HEK293T (cell line): ENCODE measurements around the gene MCL1.

ENCODE experiments used
- CTCF ChIA-PET: fragments of 350-600 bp; formaldehyde crosslinking; extraction: SDS; loops from one replicate; lab custom pipeline; 2021; ENCODE audit warnings: antibody characterized with exemption, inconsistent platforms; lab: Yijun Ruan, JAX
- POLR2A ChIA-PET: fragments of 350-600 bp; formaldehyde crosslinking; extraction: SDS; loops from one replicate; lab custom pipeline; 2020; ENCODE audit warnings: antibody characterized with exemption, inconsistent platforms; lab: Yijun Ruan, JAX
- DNase-seq: peaks from one replicate; pipeline ENCODE4 v3.0.0; 2012; ENCODE audit warnings: mixed read lengths; ENCODE audit errors: extremely low spot score
- ARNT ChIP-seq: fragments of 450-650 bp; IDR thresholded peaks from 2 replicates; pipeline ENCODE4 v1.6.1; 2017; ENCODE audit warnings: mild to moderate bottlenecking
- BHLHE40 ChIP-seq: fragments of 450-650 bp; IDR thresholded peaks from 2 replicates; pipeline ENCODE4 v1.6.1; 2016; ENCODE audit warnings: mild to moderate bottlenecking, moderate library complexity, borderline replicate concordance
- CTBP1 ChIP-seq: fragments of 450-650 bp; IDR thresholded peaks from 2 replicates; pipeline ENCODE4 v1.6.1; 2016; ENCODE audit warnings: borderline replicate concordance
- ELF4 ChIP-seq: fragments of 450-650 bp; IDR thresholded peaks from 2 replicates; pipeline ENCODE4 v1.6.1; 2017; ENCODE audit warnings: antibody characterized with exemption
- FOXA1 ChIP-seq: fragments of 450-650 bp; IDR thresholded peaks from 2 replicates; pipeline ENCODE4 v1.6.1; 2016; ENCODE audit warnings: mild to moderate bottlenecking
- FOXK2 ChIP-seq: fragments of 450-650 bp; IDR thresholded peaks from 2 replicates; pipeline ENCODE4 v1.6.1; 2016; ENCODE audit warnings: mild to moderate bottlenecking
- FOXM1 ChIP-seq: fragments of 450-650 bp; IDR thresholded peaks from 2 replicates; pipeline ENCODE4 v1.6.1; 2017; ENCODE audit warnings: mild to moderate bottlenecking, borderline replicate concordance
- HDGF ChIP-seq: fragments of 450-650 bp; IDR thresholded peaks from 2 replicates; pipeline ENCODE4 v1.6.1; 2017; ENCODE audit warnings: antibody characterized with exemption, borderline replicate concordance
- L3MBTL2 ChIP-seq: fragments of 450-650 bp; conservative IDR thresholded peaks from 2 replicates; pipeline ENCODE4 v1.6.1; 2016; ENCODE audit warnings: mild to moderate bottlenecking
- LEF1 ChIP-seq: fragments of 450-650 bp; IDR thresholded peaks from 2 replicates; pipeline ENCODE4 v1.6.1; 2017; ENCODE audit warnings: mild to moderate bottlenecking, borderline replicate concordance
- NFRKB ChIP-seq: fragments of 450-650 bp; IDR thresholded peaks from 2 replicates; pipeline ENCODE4 v1.6.1; 2016; ENCODE audit warnings: mild to moderate bottlenecking, moderate library complexity
- SP1 ChIP-seq: fragments of 450-650 bp; IDR thresholded peaks from 2 replicates; pipeline ENCODE4 v1.6.1; 2017
- SUZ12 ChIP-seq: fragments of 450-650 bp; IDR thresholded peaks from 2 replicates; pipeline ENCODE4 v1.6.1; 2016; ENCODE audit warnings: mild to moderate bottlenecking
- TARDBP ChIP-seq: fragments of 450-650 bp; IDR thresholded peaks from 2 replicates; pipeline ENCODE4 v1.6.1; 2016
- ZNF384 ChIP-seq: fragments of 450-650 bp; IDR thresholded peaks from 2 replicates; pipeline ENCODE4 v1.6.1; 2016
- TF ChIP-seq, protein P1 (sequence below): fragments of 450-650 bp; IDR thresholded peaks from 2 replicates; pipeline ENCODE4 v1.6.1; 2016

Gene MCL1

GRCh38 chr1:150543500-150544143 lies 35.8 kb downstream of the MCL1 start:
- TF ChIP-seq TARDBP, result no peak
- TF ChIP-seq CTBP1, result no peak
- TF ChIP-seq SP1, result no peak
- TF ChIP-seq FOXK2, result no peak
- no peak for TF ChIP-seq LEF1
- TF ChIP-seq L3MBTL2, result no peak
- TF ChIP-seq, protein P1, sequence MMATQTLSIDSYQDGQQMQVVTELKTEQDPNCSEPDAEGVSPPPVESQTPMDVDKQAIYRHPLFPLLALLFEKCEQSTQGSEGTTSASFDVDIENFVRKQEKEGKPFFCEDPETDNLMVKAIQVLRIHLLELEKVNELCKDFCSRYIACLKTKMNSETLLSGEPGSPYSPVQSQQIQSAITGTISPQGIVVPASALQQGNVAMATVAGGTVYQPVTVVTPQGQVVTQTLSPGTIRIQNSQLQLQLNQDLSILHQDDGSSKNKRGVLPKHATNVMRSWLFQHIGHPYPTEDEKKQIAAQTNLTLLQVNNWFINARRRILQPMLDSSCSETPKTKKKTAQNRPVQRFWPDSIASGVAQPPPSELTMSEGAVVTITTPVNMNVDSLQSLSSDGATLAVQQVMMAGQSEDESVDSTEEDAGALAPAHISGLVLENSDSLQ, result no peak
- TF ChIP-seq FOXA1, result no peak
- no peak for TF ChIP-seq ELF4
- no peak for TF ChIP-seq HDGF
- ChIA-PET POLR2A (interaction anchor here (1.4 to 1.6 kb wide), 2 partner anchors 27 to 85 kb away, joined by 4 to 5 read pairs; partner anchors contain the start of gene ENSA), CTCF (interaction anchor here (0.6 to 1.6 kb wide), 4 partner anchors 17 to 945 kb away, joined by 3 to 5 read pairs (median 3); no protein-coding TSS in a partner anchor)
- no peak for DNase-seq

- DNase-seq, result no peak
- ChIA-PET CTCF (interaction anchor here (0.7 to 2.0 kb wide), 7 partner anchors 9 to 265 kb away, joined by 3 to 7 read pairs (median 3); no protein-coding TSS in a partner anchor), POLR2A (interaction anchor here (0.6 to 2.6 kb wide), 4 partner anchors 22 to 91 kb away, joined by 3 to 8 read pairs (median 6); partner anchors contain the start of genes ENSA and FALEC)
- TF ChIP-seq FOXA1 (no peak), ZNF384 (no peak), SUZ12 (no peak), SP1 (no peak), HDGF (no peak), LEF1 (no peak), ARNT (no peak), FOXK2 (no peak), TARDBP (no peak), CTBP1 (no peak), FOXM1 (no peak)
- TF ChIP-seq, protein P1, result no peak
Measured at GRCh38 chr1:150537732-150538684, 41.4 kb downstream of the MCL1 start.

DNA sequence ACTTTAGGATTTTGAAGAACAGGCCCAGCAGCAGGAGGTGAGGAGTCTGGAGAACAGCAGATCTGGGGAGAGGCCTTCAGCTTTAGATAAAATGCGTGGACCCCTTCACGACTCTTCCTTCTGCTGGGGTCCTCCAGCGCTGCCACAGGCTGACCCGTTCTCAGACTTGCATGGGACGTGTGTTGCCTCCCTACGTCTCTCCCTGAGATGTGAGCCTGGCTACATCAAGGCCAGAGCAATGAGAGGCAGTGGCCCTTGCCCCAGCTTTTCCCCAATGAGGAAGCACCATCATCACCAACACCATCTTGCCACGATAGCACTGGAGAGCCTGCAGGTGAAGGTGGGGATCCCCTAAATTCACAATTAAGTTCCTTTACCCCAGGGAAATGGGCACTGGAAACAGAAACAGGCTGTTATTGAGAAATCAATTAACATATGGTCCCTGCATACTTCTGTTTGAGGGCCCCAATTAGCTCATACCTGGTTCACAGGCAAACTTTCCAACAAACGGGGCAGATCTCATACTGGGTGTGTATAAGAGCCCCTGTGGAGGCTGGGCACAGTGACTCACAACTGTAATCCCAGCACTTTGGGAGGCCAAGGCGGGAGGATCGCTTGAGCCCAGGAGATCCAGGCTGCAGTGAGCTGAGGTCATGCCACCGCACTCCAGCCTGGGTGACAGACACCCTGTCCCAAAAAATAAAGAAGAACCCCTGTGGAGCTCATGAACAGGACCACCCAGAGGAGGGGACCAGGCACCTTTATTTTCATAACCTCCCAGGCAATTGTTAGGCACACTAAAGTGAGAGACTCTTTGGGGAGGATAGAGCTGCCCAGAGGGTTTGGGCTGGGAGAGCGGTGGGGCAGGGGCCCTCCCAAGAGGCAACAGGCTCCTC lies 42.3 kb downstream of the MCL1 start:
- DNase-seq, result no peak
- POLR2A ChIA-PET, result interaction anchor here (1.7 to 2.6 kb wide), 2 partner anchors 21 to 92 kb away, joined by 7 to 8 read pairs; partner anchors contain the start of genes ENSA and FALEC
- TF ChIP-seq L3MBTL2 (no peak), SUZ12 (no peak), TARDBP (no peak), ZNF384 (no peak), NFRKB (no peak), SP1 (no peak), FOXM1 (no peak), CTBP1 (no peak), ELF4 (no peak), ARNT (no peak), FOXK2 (no peak), FOXA1 (no peak), HDGF (no peak), BHLHE40 (no peak), LEF1 (no peak)
- TF ChIP-seq, protein P1, result no peak
- CTCF ChIA-PET, result interaction anchor here (0.7 to 2.0 kb wide), 6 partner anchors 8 to 264 kb away, joined by 3 to 7 read pairs (median 3); partner anchors contain the start of gene FALEC

DNA sequence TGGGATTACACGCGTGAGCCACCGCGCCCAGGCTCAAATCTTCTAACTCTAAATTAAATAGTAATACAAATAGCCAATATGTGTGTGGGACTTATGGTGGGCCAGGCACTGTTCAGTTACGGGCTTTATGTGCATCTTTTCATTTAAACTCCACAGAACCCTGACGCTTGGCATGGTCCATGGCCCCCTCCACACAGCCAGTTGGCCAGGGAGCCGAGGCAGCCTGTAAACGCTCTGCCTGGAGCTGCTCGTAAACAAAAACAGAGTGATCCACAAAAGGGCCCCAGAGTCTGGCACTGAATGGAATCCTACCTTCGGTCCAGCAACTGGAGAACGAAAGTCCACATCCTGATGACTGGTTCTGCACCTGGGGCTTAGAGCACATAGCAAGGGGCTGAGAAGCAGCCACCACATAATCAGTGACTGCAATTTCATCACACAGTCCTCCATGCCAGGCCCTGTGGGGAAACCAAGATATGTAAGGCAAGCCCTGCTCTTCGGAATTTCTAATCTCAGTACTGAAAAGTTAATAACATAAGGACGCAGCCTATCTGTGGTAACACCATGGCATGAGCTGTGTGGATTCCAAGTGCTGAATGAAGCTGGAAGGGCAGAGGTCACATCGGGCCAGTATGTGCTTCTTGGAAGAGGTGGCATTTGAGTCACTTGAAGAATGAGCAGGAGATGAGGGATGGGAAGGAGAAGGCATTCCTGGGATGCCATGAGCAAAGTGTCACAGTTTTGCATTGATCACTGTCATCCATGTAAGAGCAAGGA lies 43.7 kb downstream of the MCL1 start:
- ChIA-PET CTCF (interaction anchor here (1.3 kb wide), 1 partner anchor 20 kb away, joined by 3 read pairs; the partner anchor contains the start of gene FALEC), POLR2A (interaction anchor here (0.6 to 2.6 kb wide), 2 partner anchors 20 to 94 kb away, joined by 4 to 8 read pairs; partner anchors contain the start of genes ENSA and FALEC)
- TF ChIP-seq LEF1, result no peak
- no peak for TF ChIP-seq SP1
- no peak for TF ChIP-seq FOXM1
- no peak for TF ChIP-seq L3MBTL2
- TF ChIP-seq FOXA1, result no peak
- TF ChIP-seq SUZ12, result no peak
- TF ChIP-seq ZNF384, result no peak
- TF ChIP-seq BHLHE40, result no peak
- no peak for TF ChIP-seq ARNT
- no peak for TF ChIP-seq CTBP1
- TF ChIP-seq HDGF, result no peak
- no peak for TF ChIP-seq ELF4
- TF ChIP-seq FOXK2, result no peak
- TF ChIP-seq, protein P1, result no peak
- TF ChIP-seq NFRKB, result no peak
- no peak for TF ChIP-seq TARDBP
- no peak for DNase-seq
